Measurements from ENCODE around the gene CATSPERZ.

Gene CATSPERZ

GRCh38 chr11:64285885-64286800, 14.0 kb upstream of the CATSPERZ start:
- DNase-seq = no peak

DNA sequence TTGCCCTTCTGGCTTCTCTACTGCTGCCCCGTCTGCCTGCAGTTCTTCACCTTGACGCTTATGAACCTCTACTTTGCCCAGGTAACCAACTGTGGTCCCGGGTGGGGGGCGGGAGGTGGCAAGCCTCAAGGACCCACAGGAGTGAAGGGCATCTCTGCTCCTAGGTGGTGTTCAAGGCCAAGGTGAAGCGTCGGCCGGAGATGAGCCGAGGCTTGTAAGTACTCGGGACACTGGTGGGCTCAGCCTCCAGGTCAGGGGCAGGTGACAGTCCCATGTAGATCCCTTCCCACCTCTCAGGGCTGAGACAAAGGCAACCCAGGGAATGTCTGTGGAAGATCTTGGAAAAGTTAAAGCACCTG, 13.4 kb upstream of the CATSPERZ start:
- DNase-seq = no peak

GRCh38 chr11:64287676-64288352, 12.3 kb upstream of the CATSPERZ start:
- no peak for DNase-seq

DNA sequence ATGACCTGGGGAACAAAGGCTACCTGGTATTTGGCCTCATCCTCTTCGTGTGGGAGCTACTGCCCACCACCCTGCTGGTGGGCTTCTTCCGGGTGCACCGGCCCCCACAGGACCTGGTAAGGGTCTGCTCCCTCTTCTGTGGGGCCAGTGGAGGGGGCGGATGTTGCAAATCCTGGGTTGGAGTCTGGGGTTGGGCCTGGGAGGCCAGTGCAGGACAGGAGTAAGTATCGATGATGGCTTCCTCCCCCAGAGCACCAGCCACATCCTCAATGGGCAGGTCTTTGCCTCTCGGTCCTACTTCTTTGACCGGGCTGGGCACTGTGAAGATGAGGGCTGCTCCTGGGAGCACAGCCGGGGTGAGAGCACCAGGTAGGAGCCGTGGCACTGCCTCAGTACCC, 11.8 kb upstream of the CATSPERZ start:
- DNase-seq = no peak

DNA sequence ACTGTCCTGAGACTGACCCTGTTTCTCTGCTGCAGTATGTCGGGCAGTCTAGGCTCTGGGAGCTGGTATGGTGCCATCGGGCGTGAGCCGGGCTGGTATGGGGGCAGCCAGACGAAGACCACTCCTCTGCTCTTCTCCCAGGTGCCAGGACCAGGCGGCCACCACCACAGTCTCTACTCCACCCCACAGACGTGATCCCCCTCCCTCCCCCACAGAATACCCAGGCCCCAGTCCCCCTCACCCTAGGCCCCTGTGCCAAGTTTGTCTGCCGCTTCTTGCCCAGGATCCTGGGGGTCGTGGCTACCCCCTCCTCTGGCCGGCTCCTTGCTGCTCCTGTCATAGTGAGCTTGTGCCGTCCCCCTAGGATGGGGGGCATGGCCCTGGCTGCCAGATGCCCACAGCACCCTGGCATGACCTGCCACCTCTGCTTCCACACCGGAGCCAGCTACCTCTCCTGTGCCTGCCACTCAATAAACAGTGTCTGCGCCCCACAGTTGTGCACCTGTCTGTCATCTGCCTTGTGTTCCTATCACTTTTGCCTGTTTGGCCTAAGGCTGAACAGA, 11.1 kb upstream of the CATSPERZ start:
- DNase-seq = no peak

DNA sequence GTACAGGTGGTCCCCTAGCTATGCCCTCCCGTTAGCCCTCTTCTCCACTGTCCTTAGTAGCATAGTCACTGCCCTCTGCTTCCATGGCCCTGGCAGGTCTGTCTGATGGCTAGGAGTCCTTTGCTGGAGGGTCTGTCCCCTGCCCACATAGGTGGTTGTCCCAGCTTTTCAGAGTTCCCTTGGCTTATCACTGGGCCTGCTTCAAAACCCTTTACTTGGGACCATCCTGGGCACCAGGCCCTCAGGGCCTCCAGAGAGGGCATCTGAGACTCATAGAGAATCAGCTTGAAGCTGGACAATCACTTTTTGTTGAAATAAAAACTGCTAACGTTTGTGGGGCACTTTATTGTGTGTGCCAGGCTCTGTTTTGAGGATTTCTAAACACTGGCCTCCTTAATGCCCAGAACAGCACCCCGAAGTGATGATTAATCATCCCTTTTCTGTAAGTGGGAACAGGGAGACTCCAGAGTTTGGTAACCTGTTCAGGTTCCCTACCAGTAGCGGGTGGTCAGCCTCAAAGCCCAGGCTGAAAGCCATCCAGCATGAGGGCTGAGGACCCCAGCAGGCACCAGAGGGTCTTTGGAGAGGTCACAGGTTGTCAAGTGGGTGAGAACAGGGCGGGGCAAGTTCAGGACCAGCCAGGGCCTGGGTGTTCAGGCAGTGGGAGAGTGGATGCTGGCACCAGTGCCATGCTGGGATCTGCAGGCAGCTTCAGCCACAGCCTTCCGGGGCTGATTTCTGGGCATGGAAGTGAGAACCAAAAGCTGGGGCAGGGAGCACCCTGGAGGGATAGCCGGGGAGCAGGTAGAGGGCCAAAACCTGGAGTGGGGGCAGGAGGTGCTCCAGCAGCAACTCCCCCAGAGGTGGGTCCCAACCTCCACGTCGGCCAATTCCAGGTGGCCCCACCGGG, 9.6 kb upstream of the CATSPERZ start:
- no peak for DNase-seq

GRCh38 chr11:64291262-64291751, 8.9 kb upstream of the CATSPERZ start, which contains the start of gene KCNK4:
KCNK4 (plus strand) TSS chr11:64291302; CDS start chr11:64293019, 1,717 bp downstream.
- DNase-seq = no peak

DNA sequence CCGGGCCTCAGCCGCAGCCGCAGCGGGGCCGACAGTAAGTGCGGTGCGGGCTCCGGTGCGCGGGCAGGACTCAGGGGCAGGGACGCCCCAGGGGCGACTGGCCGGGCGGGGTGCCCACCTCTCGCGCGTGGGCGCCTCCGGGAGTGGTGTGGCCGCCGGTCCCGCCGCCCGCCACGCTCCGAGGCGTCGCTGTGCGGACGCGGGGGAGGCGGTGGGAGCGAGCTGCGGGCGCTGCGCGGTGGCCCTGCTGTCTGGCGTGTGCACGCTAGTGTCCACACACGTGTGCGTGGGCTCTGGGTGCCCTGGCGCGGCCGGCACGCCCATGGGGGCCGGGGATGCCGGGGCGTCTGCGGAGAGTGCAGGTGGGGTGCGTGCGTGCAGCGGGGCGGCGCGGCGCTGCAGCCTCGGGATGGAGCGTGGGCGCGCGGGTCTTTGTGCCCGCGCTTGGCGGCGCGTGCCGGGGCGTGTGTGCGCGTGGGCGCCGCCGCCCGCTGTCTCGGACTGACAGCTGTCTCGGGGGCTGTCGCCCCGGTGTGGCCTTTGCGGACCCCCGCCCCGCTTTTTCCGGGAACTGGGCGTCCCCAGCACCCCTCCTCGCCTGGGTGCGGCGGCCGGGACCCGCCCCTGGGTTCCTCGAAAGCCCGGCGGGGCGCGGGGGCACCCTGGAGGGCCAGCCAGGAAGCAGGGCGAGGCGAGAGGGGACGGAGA, 8.3 kb upstream of the CATSPERZ start:
- no peak for DNase-seq

DNA sequence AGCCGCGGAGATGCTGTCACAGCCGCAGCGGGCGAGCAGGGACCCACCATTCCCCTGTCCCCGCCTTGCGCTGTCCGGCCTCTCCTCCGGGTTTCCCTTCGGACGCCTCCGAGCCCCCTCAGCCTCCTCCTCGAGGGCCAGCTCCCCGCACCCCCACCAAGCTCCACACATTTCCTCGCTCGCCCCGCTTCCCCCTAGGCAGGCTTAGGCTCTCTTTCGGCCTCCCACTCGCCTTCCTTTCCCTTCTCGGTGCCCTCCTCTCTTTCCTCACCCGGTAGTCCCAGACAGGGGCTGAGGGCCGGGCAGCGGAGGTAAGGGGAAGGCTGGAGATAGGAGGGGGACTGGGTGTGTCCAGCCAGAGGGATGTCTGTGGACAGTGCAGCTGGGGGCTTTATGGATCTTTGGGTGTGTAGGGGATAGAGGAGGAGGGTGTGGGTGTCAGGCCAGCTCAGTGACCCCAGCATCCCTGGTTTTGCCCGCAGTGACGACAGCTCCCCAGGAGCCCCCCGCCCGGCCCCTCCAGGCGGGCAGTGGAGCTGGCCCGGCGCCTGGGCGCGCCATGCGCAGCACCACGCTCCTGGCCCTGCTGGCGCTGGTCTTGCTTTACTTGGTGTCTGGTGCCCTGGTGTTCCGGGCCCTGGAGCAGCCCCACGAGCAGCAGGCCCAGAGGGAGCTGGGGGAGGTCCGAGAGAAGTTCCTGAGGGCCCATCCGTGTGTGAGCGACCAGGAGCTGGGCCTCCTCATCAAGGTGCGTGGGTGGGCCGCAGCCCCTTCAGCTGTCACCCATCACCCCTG, 7.5 kb upstream of the CATSPERZ start:
- DNase-seq = no peak

- no peak for DNase-seq
These were observed 5.4 kb upstream of the CATSPERZ start for GRCh38 chr11:64294774-64295173.

GRCh38 chr11:64295760-64296159, 4.4 kb upstream of the CATSPERZ start:
- no peak for DNase-seq

- no peak for DNase-seq
These were observed 3.9 kb upstream of the CATSPERZ start for GRCh38 chr11:64296236-64296635.

DNA sequence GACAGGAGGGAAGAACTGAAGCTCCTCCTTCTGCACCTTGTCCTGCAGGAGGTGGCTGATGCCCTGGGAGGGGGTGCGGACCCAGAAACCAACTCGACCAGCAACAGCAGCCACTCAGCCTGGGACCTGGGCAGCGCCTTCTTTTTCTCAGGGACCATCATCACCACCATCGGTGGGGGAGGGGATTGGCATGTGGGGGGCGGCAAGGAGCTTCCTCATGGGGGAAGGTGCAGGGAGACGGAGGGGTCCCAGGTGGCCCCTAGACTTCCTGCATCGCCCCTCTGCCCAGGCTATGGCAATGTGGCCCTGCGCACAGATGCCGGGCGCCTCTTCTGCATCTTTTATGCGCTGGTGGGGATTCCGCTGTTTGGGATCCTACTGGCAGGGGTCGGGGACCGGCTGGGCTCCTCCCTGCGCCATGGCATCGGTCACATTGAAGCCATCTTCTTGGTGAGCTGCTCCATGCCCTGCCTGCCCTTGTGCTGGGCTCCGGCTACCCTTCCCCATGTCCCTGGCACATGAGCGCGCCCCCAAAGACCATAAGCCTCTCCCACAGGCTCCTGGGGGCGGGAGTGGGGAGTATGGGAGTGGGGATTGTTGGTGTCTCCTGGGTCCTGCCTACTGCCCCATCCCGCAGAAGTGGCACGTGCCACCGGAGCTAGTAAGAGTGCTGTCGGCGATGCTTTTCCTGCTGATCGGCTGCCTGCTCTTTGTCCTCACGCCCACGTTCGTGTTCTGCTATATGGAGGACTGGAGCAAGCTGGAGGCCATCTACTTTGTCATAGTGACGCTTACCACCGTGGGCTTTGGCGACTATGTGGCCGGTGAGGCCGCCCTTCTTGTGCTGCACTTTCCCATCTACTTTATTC, 3.1 kb upstream of the CATSPERZ start:
- no peak for DNase-seq

GRCh38 chr11:64297699-64298358, 2.3 kb upstream of the CATSPERZ start:
- DNase-seq = no peak

DNA sequence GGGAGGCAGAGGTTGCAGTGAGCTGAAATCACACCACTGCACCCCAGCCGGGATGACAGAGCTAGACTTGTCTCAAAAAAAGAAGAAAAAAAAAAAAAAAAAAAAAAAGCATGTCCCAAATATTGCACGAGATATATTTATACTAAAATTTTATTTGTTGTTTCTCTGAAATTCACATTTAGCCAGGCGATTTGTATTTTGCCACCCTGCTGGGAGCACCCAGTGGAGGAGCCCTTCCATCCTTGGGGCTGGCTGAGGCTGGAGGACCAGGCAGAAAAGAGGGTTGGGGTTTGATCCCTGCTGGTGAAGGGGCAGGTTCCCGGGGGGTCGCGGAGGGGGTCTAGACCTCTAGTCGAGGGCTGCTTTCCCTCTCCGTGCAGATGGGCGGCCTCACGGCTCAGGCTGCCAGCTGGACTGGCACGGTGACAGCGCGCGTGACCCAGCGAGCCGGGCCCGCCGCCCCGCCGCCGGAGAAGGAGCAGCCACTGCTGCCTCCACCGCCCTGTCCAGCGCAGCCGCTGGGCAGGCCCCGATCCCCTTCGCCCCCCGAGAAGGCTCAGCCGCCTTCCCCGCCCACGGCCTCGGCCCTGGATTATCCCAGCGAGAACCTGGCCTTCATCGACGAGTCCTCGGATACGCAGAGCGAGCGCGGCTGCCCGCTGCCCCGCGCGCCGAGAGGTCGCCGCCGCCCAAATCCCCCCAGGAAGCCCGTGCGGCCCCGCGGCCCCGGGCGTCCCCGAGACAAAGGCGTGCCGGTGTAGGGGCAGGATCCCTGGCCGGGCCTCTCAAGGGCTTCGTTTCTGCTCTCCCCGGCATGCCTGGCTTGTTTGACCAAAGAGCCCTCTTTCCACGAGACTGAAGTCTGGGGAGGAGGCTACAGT, 952 bp upstream of the CATSPERZ start:
- no peak for DNase-seq

GRCh38 chr11:64303109-64304031, 3.2 kb downstream of the CATSPERZ start:
- no peak for DNase-seq

DNA sequence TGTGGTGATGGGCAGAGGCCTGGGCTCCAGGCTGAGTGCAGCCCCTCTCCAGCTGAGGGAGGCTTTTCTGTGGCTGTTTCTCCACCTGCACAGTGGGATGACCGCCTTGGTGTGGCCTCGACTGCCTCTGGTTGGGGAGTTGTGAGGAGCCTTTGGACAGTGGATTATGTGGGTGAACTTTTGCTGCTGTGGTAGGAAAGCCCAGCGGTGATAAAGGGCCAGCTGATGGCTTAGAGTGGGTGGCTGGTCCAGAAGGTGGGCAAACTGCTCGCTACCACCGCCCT, 3.8 kb downstream of the CATSPERZ start:
- DNase-seq = no peak
